Measurements from ENCODE around the gene SLC13A2.
A peak's percentile ranks its signal among the peaks of the same experiment; 100 is the strongest.

SLC13A2 gene

DNA sequence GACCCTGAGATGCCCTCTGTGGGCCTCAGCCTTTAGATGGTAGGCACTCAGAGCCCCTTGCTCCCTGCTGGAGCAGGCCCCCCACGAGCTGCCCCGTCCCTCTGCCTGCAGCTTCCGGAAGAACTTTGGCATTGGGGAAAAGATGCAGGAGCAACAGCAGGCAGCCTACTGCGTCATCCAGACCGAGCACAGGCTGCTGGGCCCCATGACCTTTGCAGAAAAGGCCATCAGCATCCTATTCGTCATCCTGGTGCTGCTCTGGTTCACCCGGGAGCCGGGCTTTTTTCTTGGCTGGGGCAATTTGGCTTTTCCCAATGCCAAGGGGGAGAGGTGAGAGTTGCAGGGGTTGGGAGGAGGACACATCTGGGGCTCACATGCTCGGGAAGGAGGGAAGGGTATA lies 20.0 kb downstream of the SLC13A2 start:
- TF ChIP-seq, protein P1, sequence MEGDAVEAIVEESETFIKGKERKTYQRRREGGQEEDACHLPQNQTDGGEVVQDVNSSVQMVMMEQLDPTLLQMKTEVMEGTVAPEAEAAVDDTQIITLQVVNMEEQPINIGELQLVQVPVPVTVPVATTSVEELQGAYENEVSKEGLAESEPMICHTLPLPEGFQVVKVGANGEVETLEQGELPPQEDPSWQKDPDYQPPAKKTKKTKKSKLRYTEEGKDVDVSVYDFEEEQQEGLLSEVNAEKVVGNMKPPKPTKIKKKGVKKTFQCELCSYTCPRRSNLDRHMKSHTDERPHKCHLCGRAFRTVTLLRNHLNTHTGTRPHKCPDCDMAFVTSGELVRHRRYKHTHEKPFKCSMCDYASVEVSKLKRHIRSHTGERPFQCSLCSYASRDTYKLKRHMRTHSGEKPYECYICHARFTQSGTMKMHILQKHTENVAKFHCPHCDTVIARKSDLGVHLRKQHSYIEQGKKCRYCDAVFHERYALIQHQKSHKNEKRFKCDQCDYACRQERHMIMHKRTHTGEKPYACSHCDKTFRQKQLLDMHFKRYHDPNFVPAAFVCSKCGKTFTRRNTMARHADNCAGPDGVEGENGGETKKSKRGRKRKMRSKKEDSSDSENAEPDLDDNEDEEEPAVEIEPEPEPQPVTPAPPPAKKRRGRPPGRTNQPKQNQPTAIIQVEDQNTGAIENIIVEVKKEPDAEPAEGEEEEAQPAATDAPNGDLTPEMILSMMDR (IDR thresholded peaks at IDR 0.05) = no peak
- H3K27me3 ChIP-seq = no peaks in the 10 kb centered on the region
- no peaks in the 10 kb centered on the region for H3K36me3 ChIP-seq

DNA sequence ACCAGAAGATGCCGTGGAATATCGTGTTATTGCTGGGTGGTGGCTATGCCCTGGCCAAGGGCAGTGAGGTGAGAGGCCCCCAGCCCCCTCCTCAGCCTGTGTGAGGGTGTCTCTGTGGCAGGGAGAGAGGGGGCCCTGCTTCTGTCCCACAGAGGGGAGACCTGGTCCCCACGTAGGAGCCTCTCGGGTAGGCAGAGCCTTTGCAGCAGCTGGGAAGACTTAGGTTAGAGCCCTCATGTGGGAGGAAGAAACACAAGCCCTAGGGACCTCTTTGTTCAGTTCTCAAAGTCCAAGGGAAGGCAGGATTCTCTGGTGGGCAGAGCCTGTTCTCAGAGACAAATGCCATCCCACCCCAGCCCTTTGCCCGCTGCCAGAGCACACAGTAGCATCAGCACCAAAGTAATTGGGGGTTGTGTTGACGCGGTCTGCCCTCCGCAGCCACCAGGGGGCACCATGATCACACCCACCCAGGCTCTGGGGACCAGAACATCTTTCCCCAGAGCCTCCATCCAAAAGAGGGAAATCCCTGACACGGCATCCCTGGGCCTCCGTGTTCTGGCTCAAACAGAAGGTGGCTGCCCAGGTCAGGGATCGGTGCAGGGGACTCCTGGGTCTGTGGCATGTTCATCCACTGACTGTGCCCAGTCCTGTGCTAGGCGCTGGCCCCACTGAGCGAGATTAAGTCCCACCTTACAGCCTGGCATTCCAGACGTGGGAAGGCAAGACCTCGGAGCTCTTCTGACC lies 21.2 kb downstream of the SLC13A2 start:
- H3K27me3 ChIP-seq = no peaks in the 10 kb centered on the region
- TF ChIP-seq, protein P1 (IDR thresholded peaks at IDR 0.05) = peak; percentile 76

More for the DNA sequence above, 20.0 kb downstream of the SLC13A2 start:
- H3K27ac ChIP-seq = no peak overlapping the region
- H3K4me3 ChIP-seq (ENCODE audit: low read depth in 1 of 2, low read length in 1 of 2) = no peak overlapping the region
- H3K9me3 ChIP-seq = no peaks in the 10 kb centered on the region
- H3K4me1 ChIP-seq (ENCODE audit: control insufficient read depth in 1 of 2, insufficient read depth in 1 of 2, low read depth in 1 of 2, low read length in 1 of 2) = no peaks in the 10 kb centered on the region

DNA sequence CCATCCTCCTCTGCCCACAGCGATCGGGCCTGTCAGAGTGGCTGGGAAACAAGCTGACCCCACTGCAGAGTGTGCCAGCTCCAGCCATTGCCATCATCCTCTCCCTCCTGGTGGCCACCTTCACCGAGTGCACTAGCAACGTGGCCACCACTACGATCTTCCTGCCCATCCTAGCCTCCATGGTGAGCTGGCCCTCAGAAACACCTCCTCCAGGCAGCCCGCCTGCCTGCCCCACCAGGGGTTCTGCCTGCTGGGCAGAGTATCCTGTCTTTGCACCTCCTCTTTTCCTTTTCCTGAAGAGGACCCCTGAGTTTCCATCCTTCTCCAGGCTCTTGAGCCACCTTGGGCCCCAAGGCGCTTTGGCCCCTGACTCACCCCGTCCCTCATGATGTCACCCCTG lies 22.2 kb downstream of the SLC13A2 start:
- TF ChIP-seq, protein P1 (IDR thresholded peaks at IDR 0.05) = no peak

More for the DNA sequence above, 21.2 kb downstream of the SLC13A2 start:
- Histone ChIP-seq H3K4me3 (ENCODE audit: low read depth in 1 of 2, low read length in 1 of 2) (no peak overlapping the region), H3K36me3 (no peaks in the 10 kb centered on the region), H3K27ac (no peak overlapping the region), H3K9me3 (no peaks in the 10 kb centered on the region), H3K4me1 (ENCODE audit: control insufficient read depth in 1 of 2, insufficient read depth in 1 of 2, low read depth in 1 of 2, low read length in 1 of 2) (no peaks in the 10 kb centered on the region)

DNA sequence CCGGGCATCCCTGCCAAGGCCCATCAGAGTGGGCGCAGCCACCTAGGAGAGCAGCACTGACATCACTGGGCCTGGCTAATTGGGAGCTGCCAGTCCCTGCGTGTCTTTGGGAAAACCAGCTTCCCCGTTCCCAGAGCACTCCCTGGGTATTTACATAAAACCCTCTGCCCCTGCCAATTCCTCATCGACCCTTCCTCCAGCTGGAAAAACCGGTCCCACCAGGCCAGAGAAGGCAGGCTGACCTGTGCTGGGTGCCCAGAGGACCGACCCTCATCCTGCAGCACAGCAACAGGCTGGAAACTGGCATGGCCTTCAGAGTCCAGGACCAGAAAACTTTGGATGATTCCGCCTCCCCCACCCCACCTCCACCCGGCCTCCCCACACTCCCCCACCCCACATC lies 24.5 kb downstream of the SLC13A2 start:
- Histone ChIP-seq H3K9me3 (no peaks in the 10 kb centered on the region), H3K27me3 (no peaks in the 10 kb centered on the region), H3K4me3 (ENCODE audit: low read depth in 1 of 2, low read length in 1 of 2) (no peak overlapping the region), H3K4me1 (ENCODE audit: control insufficient read depth in 1 of 2, insufficient read depth in 1 of 2, low read depth in 1 of 2, low read length in 1 of 2) (no peaks in the 10 kb centered on the region), H3K36me3 (no peaks in the 10 kb centered on the region), H3K27ac (no peak overlapping the region)
- TF ChIP-seq, protein P1 (IDR thresholded peaks at IDR 0.05) = no peak

More for the DNA sequence above, 22.2 kb downstream of the SLC13A2 start:
- Histone ChIP-seq H3K4me1 (ENCODE audit: control insufficient read depth in 1 of 2, insufficient read depth in 1 of 2, low read depth in 1 of 2, low read length in 1 of 2) (no peaks in the 10 kb centered on the region), H3K4me3 (ENCODE audit: low read depth in 1 of 2, low read length in 1 of 2) (no peak overlapping the region), H3K36me3 (no peaks in the 10 kb centered on the region), H3K27ac (no peak overlapping the region), H3K27me3 (no peaks in the 10 kb centered on the region), H3K9me3 (no peaks in the 10 kb centered on the region)

DNA sequence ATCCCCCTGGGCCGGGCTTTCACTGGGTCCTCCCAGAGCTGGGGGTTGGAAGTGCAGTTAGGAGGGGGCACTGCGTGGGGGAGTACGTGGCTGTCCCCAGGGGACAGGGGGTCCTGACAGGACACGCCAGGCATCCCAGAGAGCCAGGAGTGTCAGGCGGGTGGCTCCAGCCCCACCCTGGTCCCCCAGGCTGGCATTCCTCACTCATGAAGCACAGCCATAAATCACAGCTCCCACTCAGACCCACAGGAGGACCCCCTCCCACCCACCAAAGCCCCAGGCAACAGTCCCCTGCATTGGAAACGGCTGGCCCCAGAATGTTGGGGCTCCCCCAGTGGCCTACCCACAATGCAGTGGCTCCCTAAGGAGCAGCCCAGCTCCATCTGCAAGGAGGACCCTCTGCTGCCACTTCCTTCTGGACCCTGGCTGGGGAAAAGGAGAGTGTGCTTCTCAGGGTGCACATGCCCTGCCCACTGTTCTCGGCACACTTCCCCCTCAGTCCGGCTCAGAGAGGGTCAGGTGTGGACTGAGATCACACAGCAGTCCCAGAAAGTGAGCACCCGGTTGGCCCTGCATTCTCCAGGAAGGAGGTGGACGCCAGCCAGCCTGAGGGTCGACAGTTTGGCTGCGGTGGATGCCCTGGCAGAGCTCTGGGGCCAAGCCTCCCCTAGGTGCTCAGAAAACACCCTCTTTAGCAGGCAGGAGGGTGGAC lies 25.4 kb downstream of the SLC13A2 start:
- no peaks in the 10 kb centered on the region for H3K27me3 ChIP-seq

More for the DNA sequence above, 25.4 kb downstream of the SLC13A2 start:
- Histone ChIP-seq H3K4me3 (ENCODE audit: low read depth in 1 of 2, low read length in 1 of 2) (no peak overlapping the region), H3K36me3 (no peaks in the 10 kb centered on the region), H3K4me1 (ENCODE audit: control insufficient read depth in 1 of 2, insufficient read depth in 1 of 2, low read depth in 1 of 2, low read length in 1 of 2) (no peaks in the 10 kb centered on the region), H3K9me3 (no peaks in the 10 kb centered on the region), H3K27ac (no peak overlapping the region)
- TF ChIP-seq, protein P1 (IDR thresholded peaks at IDR 0.05) = no peak

Data from neutrophil (primary cell).